Measurements from ENCODE around the gene FOXQ1. TPM values are rescaled to one million over a fixed set of nuclear protein-coding genes. Genes with fewer than 3 reads are reported as not detected.

The FOXQ1 gene
- total and polyA plus RNA-seq, 2 of the 13 experiments (the other 11 are each of a cell fraction or from before 2014, with no cell fraction given) = 35.2 to 39.8 TPM

- peak; percentile 72; the same call in 1 of the 2 replicates for TF ChIP-seq ZGPAT (CRISPR knock-in tag; IDR thresholded peaks at IDR 0.05)
- TF ChIP-seq ELF3 (CRISPR knock-in tag; IDR thresholded peaks at IDR 0.05) = peak; percentile 37
- TF ChIP-seq THAP7 (CRISPR knock-in tag; IDR thresholded peaks at IDR 0.05) = no peak
- peak; percentile 98 for TF ChIP-seq ZNF263 (CRISPR knock-in tag; IDR thresholded peaks at IDR 0.05)
- peak; percentile 89 for TF ChIP-seq HNF4G (IDR thresholded peaks at IDR 0.05; ENCODE audit: borderline replicate concordance, low read depth, low read length)
- peak; percentile 78; the same call in 1 of the 2 replicates for TF ChIP-seq HNF4G (CRISPR knock-in tag; IDR thresholded peaks at IDR 0.05; ENCODE audit: borderline replicate concordance, low read depth)
- TF ChIP-seq ETV5 (CRISPR knock-in tag; IDR thresholded peaks at IDR 0.05; ENCODE audit: borderline replicate concordance) = peak; percentile 50; the same call in 1 of the 2 replicates
- TF ChIP-seq NCOA1 (CRISPR knock-in tag; IDR thresholded peaks at IDR 0.05) = no peak
- peak; percentile 27 for TF ChIP-seq STAG1 (CRISPR knock-in tag; IDR thresholded peaks at IDR 0.05)
- TF ChIP-seq ZSCAN9 (CRISPR knock-in tag; IDR thresholded peaks at IDR 0.05; ENCODE audit: borderline replicate concordance) = peak; percentile 72; the same call in 1 of the 2 replicates
- TF ChIP-seq RNF219 (CRISPR knock-in tag; IDR thresholded peaks at IDR 0.05) = no peak
- no peak for TF ChIP-seq TGIF2 (CRISPR knock-in tag; IDR thresholded peaks at IDR 0.05)
- TF ChIP-seq AHDC1 (CRISPR knock-in tag; IDR thresholded peaks at IDR 0.05; ENCODE audit: borderline replicate concordance) = peak; percentile 90
- TF ChIP-seq CBFB (CRISPR knock-in tag; IDR thresholded peaks at IDR 0.05) = no peak; the same call in 1 of the 2 replicates
- TF ChIP-seq TBX2 (CRISPR knock-in tag; IDR thresholded peaks at IDR 0.05; ENCODE audit: borderline replicate concordance) = peak; percentile 81
- no peak for TF ChIP-seq RAD51 (IDR thresholded peaks at IDR 0.05; ENCODE audit: borderline replicate concordance)
- TF ChIP-seq ATF3 (CRISPR knock-in tag; IDR thresholded peaks at IDR 0.05) = peak; percentile 90
- TF ChIP-seq ZBTB34 (CRISPR knock-in tag; IDR thresholded peaks at IDR 0.05) = no peak
Measured at GRCh38 chr6:1322696-1323219, 10.9 kb downstream of the FOXQ1 start (continued).
